OCI-LY3 (cell line): ENCODE measurements around the gene ZBTB16.

Source experiments
- EZH2phosphoT487 ChIP-seq: fragments of 200-600 bp; shearing (Covaris generic); IDR thresholded peaks from 2 replicates; pipeline ENCODE4 v1.6.1; 2018; ENCODE audit warnings: antibody characterized with exemption, mixed run types, low read depth
- TF ChIP-seq, protein P1 (sequence below): fragments of 200-600, 300-600 bp; sonication (generic); IDR thresholded peaks from 2 replicates; pipeline ENCODE4 v1.5.1; 2014; ENCODE audit warnings: antibody characterized with exemption, low read length, low read depth

DNA sequence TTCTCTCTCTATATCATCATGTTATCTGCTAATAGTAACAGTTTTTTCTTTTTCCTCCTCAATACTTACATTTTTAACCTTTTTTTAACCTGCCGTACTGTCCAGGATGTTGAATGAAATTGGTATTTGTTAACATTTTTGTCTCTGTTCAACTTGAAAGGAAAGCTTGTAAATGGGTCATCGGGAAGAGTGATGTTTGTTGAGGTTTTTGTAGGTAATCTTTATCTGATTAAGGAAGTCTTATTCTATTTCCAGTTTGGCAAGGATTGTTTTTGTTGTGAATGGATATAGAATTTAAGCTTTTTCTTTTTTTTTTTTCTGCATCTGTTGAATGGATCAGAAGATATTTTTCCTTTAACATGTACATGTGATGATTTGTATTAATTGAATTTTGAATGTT lies 228.6 kb downstream of the ZBTB16 start:
- TF ChIP-seq, protein P1, sequence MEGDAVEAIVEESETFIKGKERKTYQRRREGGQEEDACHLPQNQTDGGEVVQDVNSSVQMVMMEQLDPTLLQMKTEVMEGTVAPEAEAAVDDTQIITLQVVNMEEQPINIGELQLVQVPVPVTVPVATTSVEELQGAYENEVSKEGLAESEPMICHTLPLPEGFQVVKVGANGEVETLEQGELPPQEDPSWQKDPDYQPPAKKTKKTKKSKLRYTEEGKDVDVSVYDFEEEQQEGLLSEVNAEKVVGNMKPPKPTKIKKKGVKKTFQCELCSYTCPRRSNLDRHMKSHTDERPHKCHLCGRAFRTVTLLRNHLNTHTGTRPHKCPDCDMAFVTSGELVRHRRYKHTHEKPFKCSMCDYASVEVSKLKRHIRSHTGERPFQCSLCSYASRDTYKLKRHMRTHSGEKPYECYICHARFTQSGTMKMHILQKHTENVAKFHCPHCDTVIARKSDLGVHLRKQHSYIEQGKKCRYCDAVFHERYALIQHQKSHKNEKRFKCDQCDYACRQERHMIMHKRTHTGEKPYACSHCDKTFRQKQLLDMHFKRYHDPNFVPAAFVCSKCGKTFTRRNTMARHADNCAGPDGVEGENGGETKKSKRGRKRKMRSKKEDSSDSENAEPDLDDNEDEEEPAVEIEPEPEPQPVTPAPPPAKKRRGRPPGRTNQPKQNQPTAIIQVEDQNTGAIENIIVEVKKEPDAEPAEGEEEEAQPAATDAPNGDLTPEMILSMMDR: no peak
- TF ChIP-seq EZH2phosphoT487: no peak
